GM21367 (cell line): ENCODE data around the gene EPB41L4A.
A peak's percentile ranks its signal among the peaks of the same experiment; 100 is the strongest.

Experiments used
- ATAC-seq: cut with Tn5 transposase; IDR thresholded peaks from one replicate; pipeline ENCODE4 v1.9.1; 2021; ENCODE audit not compliant: unreplicated experiment

The EPB41L4A gene

GRCh38 chr5:112165897-112166737 lies 253.0 kb downstream of the EPB41L4A start:
- ATAC-seq = no peak

DNA sequence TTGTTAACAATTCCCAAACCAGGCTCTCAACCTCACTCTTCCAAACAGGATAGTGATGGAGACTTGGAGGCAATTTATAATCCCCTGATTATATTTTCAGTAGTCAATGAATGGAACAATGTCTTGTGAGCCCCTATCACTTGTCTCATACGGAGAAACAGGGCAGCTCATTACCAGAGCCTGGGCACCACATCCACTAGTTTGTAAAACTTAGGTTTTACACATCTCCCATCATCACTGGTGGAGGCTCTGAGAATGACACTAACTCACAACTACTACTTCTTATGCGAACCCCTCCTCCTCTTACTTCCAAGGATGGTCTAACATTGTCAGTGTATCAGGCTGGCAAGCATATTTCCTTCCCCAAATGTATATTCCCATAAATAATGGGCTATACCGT lies 253.7 kb downstream of the EPB41L4A start:
- ATAC-seq = no peak

- no peak for ATAC-seq
Observed at GRCh38 chr5:112163435-112163834, 255.6 kb downstream of the EPB41L4A start.

GRCh38 chr5:112161392-112161748 lies 257.7 kb downstream of the EPB41L4A start:
- no peak for ATAC-seq

- ATAC-seq = peak; percentile 98
Observed at GRCh38 chr5:112160652-112161391, 258.3 kb downstream of the EPB41L4A start.

DNA sequence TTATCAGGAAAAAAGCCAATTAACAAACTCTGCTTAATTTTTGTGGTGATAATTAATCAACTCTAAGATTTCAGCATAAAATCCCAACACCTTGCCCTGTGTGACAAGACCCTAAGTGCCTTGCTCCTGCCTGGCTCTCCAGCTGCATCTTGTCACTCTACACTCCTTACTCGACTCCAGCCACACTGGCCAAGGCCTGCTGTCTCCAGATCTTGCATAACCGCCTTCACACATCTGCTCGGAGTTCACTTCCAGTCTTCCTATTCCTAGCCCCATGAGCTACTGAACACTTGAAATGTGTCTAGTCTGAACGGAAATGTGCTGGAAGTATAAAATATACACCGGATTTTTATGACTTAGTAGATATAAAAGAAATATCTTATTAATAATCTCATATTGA lies 259.6 kb downstream of the EPB41L4A start:
- ATAC-seq = no peak

DNA sequence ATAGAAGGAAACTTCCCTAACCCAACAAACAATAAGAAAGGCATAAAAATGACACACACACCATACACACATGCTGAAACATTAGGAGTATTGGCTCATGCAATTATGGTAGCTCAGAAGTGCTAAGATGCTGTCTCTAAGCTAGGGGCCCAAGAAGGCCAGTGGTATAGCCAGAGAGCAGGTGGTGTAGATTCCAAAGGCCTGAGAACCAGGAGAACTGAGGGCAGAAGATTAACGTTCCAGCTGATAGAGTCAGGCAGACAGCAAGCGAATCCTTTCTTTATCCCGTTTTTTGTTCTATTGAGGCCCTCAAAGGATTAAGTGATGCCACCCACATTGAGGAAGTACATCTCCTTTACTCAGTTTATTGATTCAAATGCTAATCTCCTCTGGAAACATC lies 262.9 kb downstream of the EPB41L4A start:
- ATAC-seq = no peak

DNA sequence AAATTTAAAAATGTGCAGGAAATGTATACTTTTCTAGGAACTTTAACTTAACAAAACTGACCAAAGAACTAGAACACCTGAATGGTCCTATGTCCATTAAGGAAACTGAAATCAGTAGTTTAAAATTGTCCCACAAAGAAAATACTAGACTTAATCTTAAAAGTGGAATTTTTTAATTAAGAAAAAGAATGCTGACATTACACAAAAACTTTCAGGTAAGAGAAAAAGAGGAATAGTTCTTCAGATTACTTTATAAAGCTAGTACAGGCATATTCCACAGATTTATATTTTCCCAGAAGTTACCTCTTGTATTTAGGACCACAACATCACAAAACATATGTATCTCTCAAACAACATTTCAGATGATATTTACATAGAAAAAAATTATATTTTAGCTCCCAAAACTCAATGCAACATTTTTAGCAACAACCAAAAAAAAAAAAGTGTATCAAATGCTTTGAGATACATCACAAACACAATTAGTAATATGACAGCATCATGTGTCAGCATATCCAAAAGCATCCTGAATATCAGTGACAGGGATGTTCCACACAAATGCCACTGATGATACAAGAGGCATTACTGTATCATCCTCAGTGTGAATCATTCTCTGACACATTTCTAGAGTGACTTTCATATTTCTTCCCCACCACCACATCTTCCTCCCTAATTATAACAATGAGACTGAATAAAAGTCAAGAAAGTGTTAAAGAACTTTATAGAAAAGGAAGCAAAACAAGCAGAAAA lies 264.0 kb downstream of the EPB41L4A start:
- ATAC-seq = no peak

DNA sequence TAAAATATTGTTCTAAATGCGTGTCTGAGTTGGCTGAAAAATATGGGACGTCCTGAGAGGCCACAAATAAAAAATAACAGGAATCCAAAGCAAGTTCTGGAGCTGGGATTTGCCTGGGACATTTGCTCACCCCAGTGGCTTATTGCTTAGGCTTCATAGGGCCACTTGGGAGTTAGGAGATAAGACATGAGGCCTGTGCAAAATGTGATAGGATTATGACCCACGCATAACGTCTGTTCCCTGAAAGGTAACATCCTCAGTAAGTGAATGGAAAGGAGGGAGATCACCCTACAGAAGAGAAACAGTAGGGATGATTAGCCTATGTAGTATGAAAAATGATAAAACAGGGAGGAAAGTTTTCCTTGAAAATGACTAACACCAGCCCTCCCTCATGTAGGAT lies 269.4 kb downstream of the EPB41L4A start:
- ATAC-seq = no peak

DNA sequence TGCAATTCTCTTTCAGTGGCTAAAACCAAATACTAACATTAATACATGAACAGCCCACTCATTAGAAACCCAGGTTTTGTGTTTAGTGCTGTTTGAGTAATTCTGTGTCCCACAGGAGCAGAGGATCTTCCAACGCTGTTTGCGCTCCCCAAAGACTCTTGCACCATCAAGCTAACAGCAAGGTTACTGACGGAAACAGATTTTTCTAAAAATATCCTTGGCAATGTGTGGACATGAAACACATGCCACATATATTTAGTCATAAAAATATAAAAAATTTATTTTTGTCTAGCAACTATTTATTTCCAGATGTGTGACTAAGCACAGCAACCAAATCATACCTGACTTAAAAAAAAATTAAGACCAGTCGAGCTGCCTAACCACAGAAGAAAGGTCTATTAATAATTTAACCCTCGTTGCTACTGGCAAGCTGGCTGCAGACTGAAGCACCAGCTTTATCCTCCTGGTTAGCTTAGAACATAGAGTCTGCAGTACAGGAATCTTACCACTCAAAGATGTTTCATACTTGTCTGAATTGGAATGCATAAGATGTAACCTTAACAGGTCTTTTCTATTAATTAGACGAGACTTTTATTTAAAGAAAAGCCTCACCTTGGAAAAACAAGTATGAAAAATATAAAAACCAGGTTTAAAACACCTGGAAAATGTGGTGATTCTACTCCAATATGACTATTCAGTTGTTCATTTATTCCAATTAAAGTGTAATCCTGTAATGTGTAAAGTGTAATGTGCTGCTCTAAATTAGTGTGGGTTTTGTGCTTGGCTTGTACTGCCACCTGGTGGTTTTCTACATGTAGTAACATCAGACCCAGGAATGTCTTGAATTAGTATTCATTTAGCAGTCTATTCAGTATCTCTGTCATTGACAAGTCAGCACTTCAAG lies 272.5 kb downstream of the EPB41L4A start:
- ATAC-seq = peak; percentile 77

- ATAC-seq = no peak
Observed at GRCh38 chr5:112143690-112144089, 275.4 kb downstream of the EPB41L4A start.

- peak; percentile 32 for ATAC-seq
Observed at GRCh38 chr5:112142769-112143270, 276.3 kb downstream of the EPB41L4A start.

DNA sequence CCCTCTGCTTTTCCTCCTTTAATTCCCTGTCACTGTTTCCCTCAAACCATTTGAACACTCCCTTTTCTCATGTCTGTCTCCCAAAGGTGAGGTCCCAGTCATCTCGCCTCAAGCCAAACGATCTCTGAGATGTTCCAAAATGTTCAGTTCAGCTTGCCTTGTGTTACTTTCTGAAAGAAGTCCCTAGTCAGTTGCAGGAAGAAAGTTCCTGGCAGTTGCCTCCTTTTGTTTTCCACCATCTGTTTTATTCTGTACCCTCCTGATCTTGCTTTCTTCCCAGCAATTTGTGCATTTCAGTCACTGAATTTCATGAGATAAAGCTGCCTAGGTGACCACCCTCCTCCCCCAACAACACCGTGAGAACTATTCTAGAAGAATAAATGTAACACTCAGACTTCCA lies 277.5 kb downstream of the EPB41L4A start:
- ATAC-seq = no peak

DNA sequence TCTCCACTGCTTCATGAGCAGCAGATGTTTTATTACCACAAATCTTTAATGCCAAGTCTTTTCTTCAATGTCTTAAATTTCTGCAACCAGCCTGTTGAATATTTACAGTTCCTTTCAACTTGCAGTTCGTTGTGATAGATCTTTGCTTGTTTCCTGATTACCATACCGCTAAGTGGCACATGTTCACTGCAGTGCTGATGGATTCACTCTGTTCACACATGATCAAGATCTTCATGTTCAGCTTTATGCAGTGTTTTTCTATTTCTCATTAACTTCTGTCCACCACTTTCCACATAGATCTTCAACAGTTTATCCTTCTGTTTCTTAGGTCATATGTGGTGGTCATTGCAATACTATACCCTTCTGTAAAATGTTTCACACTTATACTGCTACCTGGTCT lies 280.6 kb downstream of the EPB41L4A start:
- no peak for ATAC-seq

DNA sequence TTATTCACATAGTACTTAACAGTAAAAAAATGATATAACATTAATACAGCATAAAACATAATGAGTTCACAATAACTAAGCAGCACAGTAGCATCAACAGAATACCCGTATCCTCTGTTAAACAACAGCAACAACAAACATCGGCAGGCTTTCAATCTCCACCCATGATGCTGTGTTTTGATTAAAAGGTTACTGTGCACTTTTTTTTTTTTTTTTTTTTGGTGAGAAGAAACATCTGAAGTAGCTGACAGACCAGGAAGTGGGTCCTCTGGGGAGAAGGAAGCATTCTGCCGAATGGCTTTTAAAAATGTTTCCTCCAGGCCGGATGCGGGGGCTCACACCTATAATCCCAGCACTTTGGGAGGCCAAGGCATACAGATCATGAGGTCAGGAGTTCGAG lies 282.3 kb downstream of the EPB41L4A start:
- no peak for ATAC-seq

GRCh38 chr5:112127861-112128260 lies 291.2 kb downstream of the EPB41L4A start:
- ATAC-seq = no peak

- no peak for ATAC-seq
Observed at GRCh38 chr5:112126982-112127381, 292.1 kb downstream of the EPB41L4A start.

DNA sequence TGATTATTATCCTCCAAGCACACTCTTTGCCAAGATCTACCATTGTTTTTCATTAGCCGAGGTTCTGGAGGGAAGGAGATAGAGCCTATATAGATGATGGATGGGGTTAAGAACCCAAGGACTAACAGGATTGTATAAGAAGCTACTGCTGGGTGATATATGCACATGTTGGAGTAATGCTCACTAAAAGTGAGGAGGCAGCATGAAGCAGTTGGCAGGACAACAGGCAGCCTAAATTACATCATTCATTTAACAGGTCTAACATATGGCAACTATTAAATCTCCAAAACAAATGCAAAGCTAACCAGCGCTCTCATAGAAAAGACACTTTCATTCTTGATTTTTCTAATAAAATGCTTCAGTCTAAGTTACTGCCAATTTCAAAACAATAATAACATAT lies 293.2 kb downstream of the EPB41L4A start:
- ATAC-seq = no peak

DNA sequence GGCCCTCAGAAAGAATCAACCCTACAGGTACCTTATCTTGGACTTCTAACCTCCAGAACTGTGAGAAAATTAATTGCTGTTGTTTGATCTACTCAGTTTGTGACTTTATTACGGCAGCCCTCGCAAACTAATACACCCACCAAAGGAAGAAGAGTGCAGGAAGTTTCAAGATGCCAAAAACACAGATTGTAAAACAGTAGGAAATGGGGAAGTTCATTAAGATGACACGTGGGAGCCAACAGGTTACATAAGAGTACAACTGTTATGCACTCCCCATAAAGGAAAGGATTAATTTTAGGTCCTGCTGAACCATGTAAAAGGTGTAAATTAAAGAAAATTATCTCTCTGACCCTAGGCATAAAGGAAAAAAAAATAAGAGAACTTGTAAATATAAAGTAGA lies 294.3 kb downstream of the EPB41L4A start:
- ATAC-seq = no peak

DNA sequence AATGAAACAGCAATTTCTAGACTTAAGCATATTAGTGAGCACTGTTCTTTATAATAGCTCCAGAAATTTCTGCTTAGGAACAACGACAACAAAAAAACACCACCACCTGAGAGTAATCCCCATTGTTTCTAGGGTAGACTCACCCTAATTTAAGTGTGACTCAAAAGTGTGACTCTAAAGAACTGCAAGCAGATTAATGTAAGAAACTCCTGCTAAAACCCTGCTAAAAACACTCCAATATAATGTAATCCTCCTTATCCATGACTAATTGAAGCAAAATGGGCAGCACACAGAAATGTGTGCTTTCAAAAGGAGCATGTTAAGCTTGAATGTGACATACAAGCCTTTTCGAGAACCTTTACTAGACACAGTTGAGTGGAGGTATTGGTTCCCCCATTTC lies 296.0 kb downstream of the EPB41L4A start:
- no peak for ATAC-seq

DNA sequence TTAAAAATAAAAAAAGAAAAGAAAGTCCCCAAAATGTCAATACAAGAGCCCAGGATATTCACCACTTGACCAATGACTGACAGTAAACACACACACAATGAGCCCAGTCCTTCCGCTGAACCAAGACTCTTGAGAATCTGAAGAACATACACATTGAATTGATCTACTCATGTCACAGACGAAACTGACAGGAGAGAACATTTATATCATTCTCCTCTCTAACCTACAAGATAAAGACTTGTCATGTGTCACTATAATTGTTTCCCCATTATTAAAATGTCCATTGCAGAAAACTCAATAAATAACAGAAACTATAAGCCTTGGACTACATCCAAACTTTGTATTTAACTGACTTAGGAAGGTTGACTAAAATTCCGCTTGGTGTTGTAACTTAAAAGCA lies 296.7 kb downstream of the EPB41L4A start:
- no peak for ATAC-seq
